NT2/D1 (cell line): ENCODE results near the gene NRDC.

Experiments
- SUZ12 ChIP-seq: IDR thresholded peaks from 2 replicates; pipeline ENCODE4 v1.6.1; 2011; ENCODE audit not compliant: insufficient read length, insufficient read depth; ENCODE audit errors: extremely low read depth
- YY1 ChIP-seq: IDR thresholded peaks from 2 replicates; pipeline ENCODE4 v1.6.1; 2011; ENCODE audit not compliant: insufficient read length, insufficient read depth
- ZNF274 ChIP-seq: IDR thresholded peaks from 2 replicates; pipeline ENCODE4 v1.6.1; 2011; ENCODE audit warnings: mild to moderate bottlenecking, low read depth, low read length

DNA sequence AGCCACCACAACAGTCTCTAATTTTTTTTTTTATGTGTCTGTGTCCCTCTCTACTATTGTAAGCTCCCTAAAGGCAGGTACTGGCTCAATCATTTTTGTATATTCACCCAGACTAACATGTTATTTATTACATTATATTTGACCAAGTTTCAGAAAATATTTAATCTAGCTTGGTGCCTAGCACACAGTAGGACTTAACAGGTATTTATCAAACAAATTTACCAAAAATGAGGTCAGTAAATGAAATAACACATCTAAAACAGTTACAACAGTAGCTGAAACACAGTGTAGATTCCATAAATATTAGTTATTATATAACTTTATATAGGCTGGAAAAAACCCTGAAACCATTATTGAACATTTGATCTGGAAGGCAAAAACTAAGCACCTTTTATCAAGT is 2.7 kb downstream of the NRDC start:
- no peak for TF ChIP-seq ZNF274
- TF ChIP-seq YY1 = no peak
- TF ChIP-seq SUZ12 = no peak
